MM.1S (cell line): ENCODE results near the gene CD96.

Experiments used
- CTCF ChIP-seq: fragments of 300-600 bp; sonication (generic); IDR thresholded peaks from 2 replicates; pipeline ENCODE4 v1.5.1; 2016; ENCODE audit warnings: antibody characterized with exemption, low read length, mixed read lengths
- EZH2 ChIP-seq: fragments of 300-600 bp; sonication (generic); optimal IDR thresholded peaks from 2 replicates; pipeline ENCODE3; 2017; ENCODE audit warnings: low read depth, mild to moderate bottlenecking, antibody characterized with exemption, low read length, mixed read lengths
- EZH2phosphoT487 ChIP-seq: fragments of 300-600 bp; sonication (generic); IDR thresholded peaks from 2 replicates; pipeline ENCODE4 v1.6.1; 2018; ENCODE audit warnings: antibody characterized with exemption, low read length

- no peak for TF ChIP-seq EZH2
- TF ChIP-seq CTCF, result no peak
- TF ChIP-seq EZH2phosphoT487, result no peak
Measured at GRCh38 chr3:111618945-111619344, 76.9 kb downstream of the CD96 start.
